Iris pigment epithelial cell (primary cell): ENCODE results near the gene CHIT1.

Experiments used
- DNase-seq: peaks from one replicate; pipeline ENCODE4 v3.0.0-alpha.2; 2011; ENCODE audit warnings: low read depth

The CHIT1 gene

GRCh38 chr1:203188686-203189232 lies 40.7 kb downstream of the CHIT1 start:
- DNase-seq: no peak

DNA sequence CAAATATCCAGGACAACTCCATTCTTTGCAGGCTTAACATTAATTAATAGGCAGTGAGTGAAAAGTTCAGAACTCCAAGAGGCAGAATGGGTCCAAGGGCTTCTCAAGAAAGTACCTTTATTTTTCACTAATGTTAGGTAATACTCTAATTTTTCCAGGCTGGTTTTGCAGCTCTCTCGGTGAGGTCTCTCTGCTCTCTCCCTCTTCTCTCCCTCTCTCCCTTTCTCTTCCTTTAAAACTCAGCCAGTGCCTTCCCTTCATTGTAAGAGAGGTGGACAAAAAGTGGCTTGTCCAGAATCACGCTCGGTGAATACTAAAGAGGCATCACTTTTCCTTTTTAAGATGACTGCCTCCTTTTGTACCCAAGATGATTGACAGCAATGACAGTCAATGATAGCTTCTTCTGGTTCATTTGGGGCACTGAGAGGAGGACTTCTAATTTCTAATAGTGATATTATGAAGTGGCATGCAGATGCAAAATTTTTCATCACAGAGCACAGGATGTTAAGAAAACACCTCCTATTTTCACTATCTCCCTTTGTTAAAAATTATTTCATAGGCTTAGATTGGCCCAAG lies 41.7 kb downstream of the CHIT1 start:
- DNase-seq: no peak

- DNase-seq: no peak
Measured at GRCh38 chr1:203187304-203187685, 42.2 kb downstream of the CHIT1 start.

DNA sequence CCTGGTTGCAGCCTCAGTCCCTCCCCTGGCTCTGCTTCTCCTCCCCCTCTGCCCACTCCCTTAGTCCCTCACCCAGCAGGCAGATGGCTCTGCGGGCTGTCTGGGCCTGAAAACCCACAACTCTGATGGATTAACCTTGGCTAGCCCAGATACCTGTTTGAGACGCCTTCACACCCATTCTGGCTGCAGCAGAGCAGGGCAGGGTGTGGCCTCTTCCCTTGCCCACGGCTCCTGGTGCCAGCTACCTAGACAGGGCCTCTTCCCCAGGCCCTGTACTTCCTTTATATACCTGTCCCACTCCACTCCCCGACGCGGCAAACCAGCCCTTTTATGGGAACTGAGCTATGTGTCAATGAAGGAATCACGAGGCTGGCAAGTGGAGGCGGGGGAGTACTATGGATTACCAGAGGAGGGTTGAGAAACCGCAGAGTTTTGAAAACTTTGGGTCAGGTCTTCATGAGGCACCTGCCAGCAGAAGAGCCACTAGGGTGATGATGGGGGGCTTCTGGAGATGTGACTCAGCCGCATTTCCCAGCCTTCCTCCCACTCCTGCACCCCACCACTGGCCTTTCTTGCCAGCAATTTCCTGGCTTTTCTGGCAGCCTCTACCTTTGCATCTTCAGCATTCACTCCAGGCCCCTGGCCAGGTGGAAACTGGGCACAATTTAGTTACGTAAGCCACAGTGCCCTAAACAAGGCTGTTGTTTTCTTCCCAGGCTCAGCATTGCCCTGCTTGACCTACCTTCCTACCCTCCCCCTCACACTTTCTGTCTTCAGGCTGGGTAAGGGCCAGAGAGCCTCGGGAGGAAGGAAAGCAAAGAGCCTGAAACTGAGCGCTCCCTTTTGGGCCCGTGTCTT lies 42.8 kb downstream of the CHIT1 start, which contains the start of gene CHI3L1:
Gene CHI3L1, minus strand, starts transcription at position 259 of the 858 bp plus-strand sequence. Its CDS starts 81 bp downstream, at position 178.
- DNase-seq: no peak

DNA sequence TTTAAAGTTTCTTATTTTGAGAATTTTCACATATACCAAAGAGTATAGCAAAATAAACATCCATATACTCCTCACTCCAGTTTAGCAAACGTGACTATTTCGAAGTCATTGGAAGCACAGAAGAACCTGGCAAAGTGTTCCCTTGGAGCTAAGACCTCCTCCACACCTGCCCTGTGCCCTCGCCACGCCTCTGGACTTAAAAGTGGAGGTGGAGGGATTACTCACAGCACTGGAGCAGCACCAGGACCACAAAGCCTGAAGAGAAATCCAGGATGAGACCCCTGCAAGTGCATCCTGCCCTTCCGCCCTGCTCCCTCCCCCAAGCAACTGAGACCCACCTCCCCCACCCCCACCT lies 43.4 kb downstream of the CHIT1 start:
- DNase-seq: no peak

DNA sequence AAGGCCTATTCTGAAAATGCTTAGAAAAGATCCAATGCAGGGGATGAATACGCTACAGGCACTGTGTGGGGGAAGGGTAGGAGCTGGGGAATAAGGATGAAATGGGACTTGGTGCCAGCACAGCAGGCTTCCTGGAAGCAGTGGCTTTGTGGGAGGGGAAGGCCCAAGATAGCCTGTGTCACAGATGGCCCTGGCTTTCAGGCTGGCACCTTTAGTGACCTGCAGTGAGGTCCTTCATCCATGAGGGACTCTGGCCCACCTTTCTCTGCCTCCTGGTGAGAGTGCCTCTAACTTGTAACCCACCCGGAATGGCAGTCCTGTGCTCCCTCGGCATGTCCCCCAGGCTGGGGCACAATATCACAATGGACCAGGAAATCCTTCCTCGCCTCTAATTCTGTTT lies 43.9 kb downstream of the CHIT1 start:
- DNase-seq: no peak

DNA sequence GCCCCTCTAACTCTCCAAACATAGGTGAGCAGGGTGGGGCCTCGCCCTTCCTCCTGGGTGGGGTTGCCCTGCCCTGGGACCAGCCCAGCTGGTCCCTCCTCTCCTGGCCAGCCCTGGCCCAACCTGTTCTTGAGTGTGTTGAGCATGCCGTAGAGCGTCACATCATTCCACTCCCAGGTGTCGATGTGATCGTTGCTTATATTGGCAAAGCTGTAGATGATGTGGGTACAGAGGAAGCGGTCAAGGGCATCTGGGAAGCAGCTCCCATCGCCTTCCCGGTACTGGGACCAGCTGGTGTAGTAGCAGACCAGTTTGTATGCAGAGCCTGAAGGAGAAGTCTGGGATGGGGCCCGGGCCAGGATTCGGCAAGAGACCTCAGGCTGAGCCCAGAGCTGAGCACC lies 44.4 kb downstream of the CHIT1 start:
- DNase-seq: no peak

DNA sequence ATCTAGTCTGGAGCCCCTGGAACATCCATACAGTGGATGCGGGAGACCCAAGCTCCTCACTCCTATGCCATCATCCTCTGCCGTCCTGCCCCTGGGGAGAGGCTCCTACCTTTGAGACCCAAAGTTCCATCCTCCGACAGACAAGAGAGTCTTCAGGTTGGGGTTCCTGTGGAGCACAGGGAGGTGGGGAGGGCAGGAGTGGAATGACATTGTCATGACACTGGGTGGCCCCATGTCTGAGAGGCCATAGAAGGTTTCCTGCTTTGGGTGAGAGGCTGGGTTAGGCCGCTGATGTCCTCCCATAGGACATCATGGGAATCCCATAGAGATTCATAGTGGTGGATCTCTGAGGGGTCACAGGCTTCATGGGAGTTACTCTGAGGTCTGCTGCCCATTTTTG lies 45.0 kb downstream of the CHIT1 start:
- no peak for DNase-seq

DNA sequence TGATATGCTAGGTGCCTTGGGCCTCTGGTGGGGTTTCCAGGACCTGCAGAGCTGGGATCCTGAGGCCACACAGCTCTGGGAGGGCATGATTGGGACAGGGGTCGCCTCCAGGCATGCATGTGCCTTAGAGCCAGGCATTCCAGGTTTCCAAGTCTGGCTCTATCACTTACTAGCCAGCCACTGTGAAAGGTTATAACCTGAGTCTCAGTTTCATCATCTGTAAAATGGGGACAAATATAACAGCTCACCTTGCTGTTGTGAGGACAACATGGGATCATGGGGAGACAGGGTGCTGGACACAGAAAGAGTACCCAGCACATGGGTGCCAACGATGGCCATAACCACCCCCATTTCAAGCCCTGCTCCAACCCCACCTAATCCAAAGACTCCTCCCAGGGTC lies 45.6 kb downstream of the CHIT1 start:
- no peak for DNase-seq

DNA sequence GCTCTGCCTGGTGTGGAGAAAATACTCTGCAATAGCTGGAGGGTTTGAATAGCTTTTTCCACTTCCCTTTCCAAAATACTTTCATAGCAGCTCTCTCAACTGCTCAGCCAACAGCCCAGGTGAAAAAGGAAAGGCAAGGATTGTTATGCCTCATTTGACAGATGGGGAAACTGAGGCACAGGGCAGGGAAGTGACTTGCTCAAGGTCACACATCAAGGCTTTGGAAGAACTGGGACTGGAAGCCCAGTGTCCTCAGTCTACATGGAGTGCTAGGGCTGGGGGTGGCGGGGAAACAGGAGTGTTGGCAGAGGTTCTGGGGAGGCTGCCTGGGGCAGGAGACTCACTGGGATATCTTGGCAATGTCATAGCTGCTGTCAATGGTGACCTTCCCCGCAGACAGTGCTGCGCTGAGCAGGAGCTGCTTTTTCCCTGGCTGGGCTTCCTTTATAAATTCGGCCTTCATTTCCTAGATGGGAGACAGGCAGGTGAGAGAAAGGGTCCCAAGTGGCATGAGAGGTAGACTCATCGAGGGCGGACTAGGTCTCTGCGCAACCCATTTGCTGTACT lies 47.0 kb downstream of the CHIT1 start:
- DNase-seq: no peak

GRCh38 chr1:203181586-203182386 lies 47.7 kb downstream of the CHIT1 start:
- no peak for DNase-seq

DNA sequence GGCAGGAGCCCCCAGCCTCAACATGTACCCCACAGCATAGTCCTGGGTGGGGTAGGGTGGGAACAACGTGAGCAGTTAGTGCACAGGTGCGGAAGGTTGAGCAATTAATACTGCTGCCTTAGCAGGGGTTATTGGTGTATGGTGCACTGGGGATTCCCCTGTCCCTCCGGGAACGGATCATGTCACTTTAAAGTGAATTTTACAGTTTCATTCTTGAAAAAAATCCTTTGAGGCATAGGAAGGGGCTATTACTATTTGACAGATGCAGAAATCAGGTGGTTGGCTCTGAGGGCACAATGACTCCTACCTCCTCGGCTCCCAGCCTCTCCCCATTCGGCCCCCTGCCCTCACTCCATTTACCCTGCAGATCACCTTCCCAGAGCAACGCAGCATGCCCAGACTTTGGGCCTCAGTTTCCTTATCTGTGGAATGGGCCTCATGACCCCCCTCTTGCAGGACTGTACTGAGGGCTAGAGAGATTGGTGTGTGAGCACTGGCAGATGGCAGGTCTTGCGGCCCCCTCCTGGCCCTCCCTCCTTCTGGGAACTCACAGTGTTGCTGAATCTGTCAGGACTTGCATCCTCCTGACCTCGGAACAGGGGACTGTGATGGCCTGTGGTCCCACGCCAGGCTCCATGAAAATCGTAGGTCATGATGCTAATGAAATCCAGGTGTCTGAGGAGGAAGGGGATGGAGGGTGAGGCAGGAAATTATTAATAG lies 48.7 kb downstream of the CHIT1 start:
- no peak for DNase-seq

- no peak for DNase-seq
Measured at GRCh38 chr1:203179667-203180005, 49.8 kb downstream of the CHIT1 start.

GRCh38 chr1:203178821-203179666 lies 50.4 kb downstream of the CHIT1 start:
- DNase-seq: no peak

DNA sequence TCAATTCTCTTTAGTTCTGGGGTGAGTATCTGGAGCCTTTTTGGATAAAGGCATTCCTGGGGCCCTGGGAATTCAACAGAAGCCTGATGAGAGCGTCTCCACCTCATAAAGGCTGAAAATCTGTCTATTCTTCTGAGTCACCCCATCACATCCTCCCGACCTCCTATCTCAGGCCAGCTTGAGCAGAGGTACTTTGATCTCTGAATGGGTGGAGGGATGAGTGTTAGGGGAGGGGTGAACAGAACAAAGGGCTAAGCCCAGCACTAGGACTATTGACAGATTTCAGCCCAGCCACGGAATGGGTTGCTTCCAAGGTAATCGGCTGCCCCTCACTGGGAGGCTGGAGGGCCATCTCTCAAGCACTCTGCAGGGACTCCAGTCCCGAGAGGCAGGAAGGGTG lies 51.4 kb downstream of the CHIT1 start:
- DNase-seq: no peak

GRCh38 chr1:203177470-203178039 lies 51.9 kb downstream of the CHIT1 start:
- no peak for DNase-seq

- DNase-seq: no peak
Measured at GRCh38 chr1:203177036-203177405, 52.5 kb downstream of the CHIT1 start.

DNA sequence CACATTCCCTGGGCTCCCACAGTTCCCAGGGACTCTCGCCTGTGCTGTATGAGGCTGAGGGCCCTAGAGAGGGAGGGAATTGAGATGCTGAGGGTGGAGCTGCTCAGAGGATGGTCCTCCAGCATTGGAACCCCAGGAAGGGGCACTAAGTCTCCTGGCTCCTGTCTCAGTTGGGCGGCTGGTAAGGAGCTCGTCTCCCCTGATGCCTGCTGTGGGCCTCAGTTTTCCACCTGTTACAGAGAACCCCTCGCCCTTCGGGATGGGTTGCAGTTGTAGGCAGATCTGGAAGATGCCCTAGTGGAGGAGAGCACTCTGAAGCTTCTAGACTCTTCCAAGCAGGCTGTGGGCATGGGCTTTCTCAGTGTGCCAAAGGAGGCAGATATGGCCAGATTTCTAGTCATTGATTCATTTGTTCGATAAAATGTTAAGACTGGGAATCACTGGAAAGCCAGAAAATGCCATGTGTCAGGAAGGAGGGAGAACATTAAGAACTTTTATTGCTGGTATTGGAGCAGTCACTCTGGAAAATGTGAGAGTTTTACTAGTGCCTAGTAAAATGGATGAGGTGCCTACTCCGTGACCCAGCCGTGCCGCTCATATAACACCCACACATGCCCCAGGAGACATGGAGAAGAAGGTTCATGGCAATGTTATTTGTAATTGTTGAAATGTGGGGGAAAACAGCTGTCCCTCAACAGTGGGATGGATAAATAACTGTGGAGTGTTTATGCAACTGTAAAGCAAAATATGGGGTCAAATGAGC lies 53.0 kb downstream of the CHIT1 start:
- DNase-seq: no peak

- no peak for DNase-seq
Measured at GRCh38 chr1:203175827-203176241, 53.6 kb downstream of the CHIT1 start.
